GM19035 (cell line): Measurements from ENCODE around the gene RPS27.
"Not testable (repeated sequence)": the region's sequence is repeated elsewhere in the genome, so short reads cannot be mapped to it uniquely, and the experiment has no call there.

ENCODE experiments used
- ATAC-seq: cut with Tn5 transposase; IDR thresholded peaks from one replicate; pipeline ENCODE4 v1.9.1; 2021; ENCODE audit not compliant: unreplicated experiment

The RPS27 gene

GRCh38 chr1:153985341-153985912, 5.1 kb upstream of the RPS27 start:
- ATAC-seq: no peak

GRCh38 chr1:153985941-153986761, 4.4 kb upstream of the RPS27 start, which contains the start of gene RAB13:
Gene RAB13, minus strand, starts transcription at chr1:153986339. Its CDS starts 103 bp downstream, at chr1:153986236.
- no peak for ATAC-seq

- ATAC-seq: no peak
Measured at GRCh38 chr1:153987621-153988020, 2.9 kb upstream of the RPS27 start.

GRCh38 chr1:153991151-153991630, 629 bp downstream of the RPS27 start:
- ATAC-seq: no peak

GRCh38 chr1:153991806-153992205, 1.2 kb downstream of the RPS27 start:
- ATAC-seq: no peak

- ATAC-seq: no peak
Measured at GRCh38 chr1:153995202-153995601, 4.6 kb downstream of the RPS27 start.

- ATAC-seq: no peak
Measured at GRCh38 chr1:153995640-153996039, 5.1 kb downstream of the RPS27 start.

GRCh38 chr1:153996882-153997281, 6.3 kb downstream of the RPS27 start:
- not testable (repeated sequence) for ATAC-seq

GRCh38 chr1:154000420-154000819, 9.9 kb downstream of the RPS27 start:
- ATAC-seq: no peak

GRCh38 chr1:154006136-154006535, 15.6 kb downstream of the RPS27 start:
- ATAC-seq: no peak

- no peak for ATAC-seq
Measured at GRCh38 chr1:154012129-154012528, 21.6 kb downstream of the RPS27 start.

- not testable (repeated sequence) for ATAC-seq
Measured at GRCh38 chr1:154012543-154012942, 22.0 kb downstream of the RPS27 start.

- ATAC-seq: no peak
Measured at GRCh38 chr1:154014154-154014907, 23.8 kb downstream of the RPS27 start.

- no peak for ATAC-seq
Measured at GRCh38 chr1:154019269-154019668, 28.7 kb downstream of the RPS27 start.

- no peak for ATAC-seq
Measured at GRCh38 chr1:154019940-154020339, 29.4 kb downstream of the RPS27 start.

- ATAC-seq: not testable (repeated sequence)
Measured at GRCh38 chr1:154033697-154034096, 43.1 kb downstream of the RPS27 start.
